ENCODE measurements around the gene PLEKHA6. TPM values are rescaled to one million over a fixed set of nuclear protein-coding genes. Genes with fewer than 3 reads are reported as not detected.

The PLEKHA6 gene
- total and polyA plus RNA-seq, 2 donors (not counting 1 experiment from before 2014, with no cell fraction given), result 0.31 to 0.47 TPM

DNA sequence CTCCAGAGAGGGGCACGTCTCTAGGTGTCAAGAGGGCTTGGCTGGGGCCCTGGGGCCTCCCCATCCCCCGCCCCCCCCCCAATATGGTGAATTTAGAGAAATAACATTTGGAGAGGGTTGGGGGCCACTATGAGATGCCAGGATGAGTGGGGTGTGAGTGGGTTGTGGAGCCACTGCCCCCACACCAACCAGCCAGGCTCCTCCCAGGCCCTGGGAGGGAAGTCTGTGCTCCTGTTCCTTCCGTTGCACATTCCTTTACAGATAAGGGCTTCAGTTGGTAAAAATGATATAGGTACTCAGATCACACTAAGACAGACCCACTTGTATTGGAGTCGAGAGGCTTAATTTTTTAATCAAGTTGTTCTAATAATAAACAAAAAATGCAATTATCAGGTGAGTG is 585 bp upstream of the PLEKHA6 start:
- Histone ChIP-seq H3K9me3 (ENCODE audit: control extremely low read depth in 1 of 3, control insufficient read depth in 2 of 3, insufficient read depth in 1 of 3, low read length in 2 of 3) (peaks cover 0 to 6% (median 0%) of the 10 kb centered on the region in 3 donors), H3K79me2 (ENCODE audit: control insufficient read depth, insufficient read depth, low read length) (no peaks in the 10 kb centered on the region), H3K36me3 (replicated peaks in 1 of 2; ENCODE audit: control extremely low read depth in 1 of 2, control insufficient read depth in 1 of 2, extremely low read depth in 1 of 2, insufficient read depth in 2 of 2, low read length in 1 of 2) (no peaks in the 10 kb centered on the region), H3K4me2 (replicated peaks; ENCODE audit: low read depth, low read length, poor library complexity, severe bottlenecking) (no peak overlapping the region), H3K27me3 (replicated peaks in 1 of 4; ENCODE audit: control extremely low read depth in 1 of 4, control insufficient read depth in 3 of 4, insufficient read depth in 4 of 4, low read length in 3 of 4) (peaks cover 0 to 46% (median 14%) of the 10 kb centered on the region in 4 experiments), H3K9ac (ENCODE audit: low read length) (no peak overlapping the region), H4K20me1 (ENCODE audit: control insufficient read depth, insufficient read depth, low read length, poor library complexity, severe bottlenecking) (no peaks in the 10 kb centered on the region), H3K27ac (ENCODE audit: low read length in 2 of 2) (no peak overlapping the region), H2AFZ (ENCODE audit: insufficient read depth, low read depth, low read length, poor library complexity, severe bottlenecking) (no peak overlapping the region), H3K4me1 (ENCODE audit: control insufficient read depth in 2 of 2, insufficient read depth in 2 of 2, low read length in 2 of 2) (peaks cover 10 to 26% of the 10 kb centered on the region in 2 donors), H3K4me3 (ENCODE audit: control extremely low read depth in 1 of 5, extremely low read depth in 1 of 5, insufficient read depth in 1 of 5, low read depth in 2 of 5, low read length in 4 of 5) (no peak overlapping the region)
- peaks cover 45% of the 10 kb centered on the region for H3K27me3 Mint-ChIP-seq
- ChIA-PET POLR2A (no interaction called here), CTCF (interaction anchor here (6.5 kb wide), 1 partner anchor 197 kb away, joined by 99 read pairs; no protein-coding TSS in a partner anchor)
- H3K4me1 Mint-ChIP-seq, result peaks cover 16% of the 10 kb centered on the region
- H3K9me3 Mint-ChIP-seq (ENCODE audit: insufficient read depth), result no peaks in the 10 kb centered on the region
- WGBS (ENCODE audit: insufficient coverage), result no CpG with 5 or more reads among the region's 4 CpGs
- no peak overlapping the region for H3K27ac Mint-ChIP-seq
- intact Hi-C loops (cut with micrococcal nuclease), result loop anchor here (10.0 kb wide), 1 partner anchor 856 kb away; no protein-coding TSS in a partner anchor
- ATAC-seq (ENCODE audit: low read depth), result no peak
- H3K4me3 Mint-ChIP-seq, result no peak overlapping the region
- TF ChIP-seq, protein P1, sequence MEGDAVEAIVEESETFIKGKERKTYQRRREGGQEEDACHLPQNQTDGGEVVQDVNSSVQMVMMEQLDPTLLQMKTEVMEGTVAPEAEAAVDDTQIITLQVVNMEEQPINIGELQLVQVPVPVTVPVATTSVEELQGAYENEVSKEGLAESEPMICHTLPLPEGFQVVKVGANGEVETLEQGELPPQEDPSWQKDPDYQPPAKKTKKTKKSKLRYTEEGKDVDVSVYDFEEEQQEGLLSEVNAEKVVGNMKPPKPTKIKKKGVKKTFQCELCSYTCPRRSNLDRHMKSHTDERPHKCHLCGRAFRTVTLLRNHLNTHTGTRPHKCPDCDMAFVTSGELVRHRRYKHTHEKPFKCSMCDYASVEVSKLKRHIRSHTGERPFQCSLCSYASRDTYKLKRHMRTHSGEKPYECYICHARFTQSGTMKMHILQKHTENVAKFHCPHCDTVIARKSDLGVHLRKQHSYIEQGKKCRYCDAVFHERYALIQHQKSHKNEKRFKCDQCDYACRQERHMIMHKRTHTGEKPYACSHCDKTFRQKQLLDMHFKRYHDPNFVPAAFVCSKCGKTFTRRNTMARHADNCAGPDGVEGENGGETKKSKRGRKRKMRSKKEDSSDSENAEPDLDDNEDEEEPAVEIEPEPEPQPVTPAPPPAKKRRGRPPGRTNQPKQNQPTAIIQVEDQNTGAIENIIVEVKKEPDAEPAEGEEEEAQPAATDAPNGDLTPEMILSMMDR (IDR thresholded peaks at IDR 0.05), result no peak
- TF ChIP-seq EZH2 (IDR thresholded peaks at IDR 0.05; ENCODE audit: borderline replicate concordance, insufficient read depth, low read depth, low read length, poor library complexity, severe bottlenecking), result no peak
- no peak for DNase-seq

DNA sequence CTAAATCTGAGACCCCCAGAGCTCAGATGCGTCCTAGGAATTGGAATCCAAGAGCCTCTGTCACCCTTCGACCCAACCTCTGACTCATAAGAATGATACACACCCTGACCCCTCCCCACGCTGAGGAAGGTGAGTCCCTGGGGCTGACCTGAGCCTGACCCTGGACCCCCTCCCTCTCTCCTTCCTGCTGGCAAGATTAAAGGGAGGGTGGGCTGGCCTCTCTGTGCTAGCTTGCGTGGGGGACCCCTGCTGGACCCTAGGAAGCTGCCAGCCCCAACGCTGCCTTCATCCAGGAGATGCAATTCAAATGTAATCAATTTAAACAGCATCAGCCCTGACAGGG is 627 bp downstream of the PLEKHA6 start:
- Mint-ChIP-seq H3K9me3 (ENCODE audit: insufficient read depth) (no peaks in the 10 kb centered on the region), H3K4me1 (peaks cover 16% of the 10 kb centered on the region), H3K27ac (no peak overlapping the region), H3K4me3 (no peak overlapping the region), H3K27me3 (peaks cover 47% of the 10 kb centered on the region)
- peaks cover 0 to 46% (median 14%) of the 10 kb centered on the region in 4 experiments for H3K27me3 ChIP-seq (replicated peaks in 1 of 4; ENCODE audit: control extremely low read depth in 1 of 4, control insufficient read depth in 3 of 4, insufficient read depth in 4 of 4, low read length in 3 of 4)
- no peak overlapping the region for H3K27ac ChIP-seq (ENCODE audit: low read length in 2 of 2)
- H2AFZ ChIP-seq (ENCODE audit: insufficient read depth, low read depth, low read length, poor library complexity, severe bottlenecking), result no peak overlapping the region
- H3K36me3 ChIP-seq (replicated peaks in 1 of 2; ENCODE audit: control extremely low read depth in 1 of 2, control insufficient read depth in 1 of 2, extremely low read depth in 1 of 2, insufficient read depth in 2 of 2, low read length in 1 of 2), result no peaks in the 10 kb centered on the region
- no peak for ATAC-seq (ENCODE audit: low read depth)
- TF ChIP-seq EZH2 (IDR thresholded peaks at IDR 0.05; ENCODE audit: borderline replicate concordance, insufficient read depth, low read depth, low read length, poor library complexity, severe bottlenecking), result no peak
- TF ChIP-seq, protein P1 (IDR thresholded peaks at IDR 0.05), result no peak
- POLR2A ChIA-PET, result no interaction called here
- H3K9ac ChIP-seq (ENCODE audit: low read length), result no peak overlapping the region
- DNase-seq, result no peak
- no peaks in the 10 kb centered on the region for H4K20me1 ChIP-seq (ENCODE audit: control insufficient read depth, insufficient read depth, low read length, poor library complexity, severe bottlenecking)
- H3K79me2 ChIP-seq (ENCODE audit: control insufficient read depth, insufficient read depth, low read length), result no peaks in the 10 kb centered on the region
- WGBS (ENCODE audit: insufficient coverage), result 44% methylated on average over 1 of the region's 5 CpGs
- peaks cover 10 to 26% of the 10 kb centered on the region in 2 donors for H3K4me1 ChIP-seq (ENCODE audit: control insufficient read depth in 2 of 2, insufficient read depth in 2 of 2, low read length in 2 of 2)
- intact Hi-C loops (cut with micrococcal nuclease), result no loop called here
- H3K9me3 ChIP-seq (ENCODE audit: control extremely low read depth in 1 of 3, control insufficient read depth in 2 of 3, insufficient read depth in 1 of 3, low read length in 2 of 3), result peaks cover 0 to 6% (median 0%) of the 10 kb centered on the region in 3 donors
- H3K4me3 ChIP-seq (ENCODE audit: control extremely low read depth in 1 of 5, extremely low read depth in 1 of 5, insufficient read depth in 1 of 5, low read depth in 2 of 5, low read length in 4 of 5), result no peak overlapping the region
- no peak overlapping the region for H3K4me2 ChIP-seq (replicated peaks; ENCODE audit: low read depth, low read length, poor library complexity, severe bottlenecking)
- CTCF ChIA-PET, result interaction anchor here (1.6 to 6.5 kb wide), 3 partner anchors 40 to 448 kb away, joined by 3 to 99 read pairs (median 5); no protein-coding TSS in a partner anchor
